ENCODE measurements around the gene CCDC38.
"Not testable (repeated sequence)": the region's sequence is repeated elsewhere in the genome, so short reads cannot be mapped to it uniquely, and the experiment has no call there.

Gene CCDC38

DNA sequence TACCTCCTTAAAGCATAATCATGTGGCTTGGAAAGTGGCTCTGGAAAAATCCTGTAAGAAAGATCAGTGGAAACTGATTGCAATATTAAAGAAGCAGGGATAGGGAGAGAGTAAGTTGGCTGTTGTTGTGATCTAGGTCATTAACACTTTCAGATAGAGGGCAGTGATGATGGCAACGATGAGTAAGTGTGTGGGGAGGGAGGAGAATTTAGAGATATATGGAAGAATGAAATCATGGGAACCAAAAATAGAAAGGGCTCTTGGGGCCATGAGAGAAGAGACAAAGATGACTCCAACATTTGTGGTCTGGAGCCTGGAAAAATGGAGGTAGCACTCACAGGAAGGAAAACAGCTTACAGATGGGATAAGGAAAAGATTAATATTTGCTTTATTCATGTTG is 60.3 kb downstream of the CCDC38 start:
- DNase-seq (ENCODE audit: low spot score): no peak

DNA sequence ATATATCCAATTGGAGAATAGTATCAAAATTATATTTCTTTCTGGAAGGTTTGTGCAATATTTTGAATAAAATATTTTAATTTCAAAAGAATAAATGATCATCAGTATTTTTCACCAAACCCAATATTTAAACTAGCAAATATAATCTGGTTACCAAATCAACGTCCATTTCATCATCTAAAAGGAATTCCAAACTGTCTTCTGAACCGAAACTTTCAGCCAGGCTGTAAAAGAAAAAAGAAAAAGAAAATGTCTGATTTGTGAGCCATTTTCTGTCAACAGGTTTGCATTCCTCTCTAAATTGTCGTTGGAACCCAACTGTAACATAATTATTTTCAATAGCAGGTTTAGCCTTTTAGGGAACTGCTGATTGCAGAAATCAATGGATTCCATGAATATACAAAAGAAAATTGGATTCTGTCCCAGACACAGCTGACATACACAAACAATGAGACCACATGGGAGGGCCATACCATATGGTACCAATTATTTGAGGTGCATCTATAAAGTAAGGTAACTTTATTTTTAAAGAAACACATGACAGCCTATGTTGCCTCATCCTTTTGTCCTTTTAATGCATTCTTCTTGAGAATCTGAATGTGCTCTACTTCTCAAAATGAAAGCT is 61.0 kb downstream of the CCDC38 start:
- no peak for DNase-seq (ENCODE audit: low spot score)

GRCh38 chr12:95880895-95881294 is 61.5 kb downstream of the CCDC38 start:
- DNase-seq (ENCODE audit: low spot score): no peak

GRCh38 chr12:95877622-95878021 is 64.8 kb downstream of the CCDC38 start:
- no peak for DNase-seq (ENCODE audit: low spot score)

DNA sequence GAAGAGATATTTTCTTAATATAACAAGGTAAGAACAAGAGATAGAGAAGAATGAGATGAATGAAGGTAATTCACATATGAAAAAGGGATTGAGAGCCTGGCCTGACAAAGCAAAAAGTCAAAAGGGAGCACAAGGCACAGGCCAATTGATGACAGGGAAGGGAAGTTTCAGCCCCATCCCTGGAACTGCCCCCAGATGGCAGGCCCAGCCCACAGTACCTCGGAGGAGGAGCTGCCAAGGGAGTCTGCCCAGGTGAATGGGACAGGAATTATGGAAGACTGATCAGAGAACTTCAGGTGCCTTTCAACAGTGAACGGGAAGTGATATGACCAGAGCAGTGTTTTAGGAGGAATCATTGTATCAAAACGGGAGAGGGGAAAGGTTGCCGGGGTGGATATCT is 68.0 kb downstream of the CCDC38 start:
- no peak for DNase-seq (ENCODE audit: low spot score)

GRCh38 chr12:95870897-95871296 is 71.5 kb downstream of the CCDC38 start:
- DNase-seq (ENCODE audit: low spot score): no peak

- no peak for DNase-seq (ENCODE audit: low spot score)
These were observed 79.1 kb downstream of the CCDC38 start for GRCh38 chr12:95863337-95863736.

DNA sequence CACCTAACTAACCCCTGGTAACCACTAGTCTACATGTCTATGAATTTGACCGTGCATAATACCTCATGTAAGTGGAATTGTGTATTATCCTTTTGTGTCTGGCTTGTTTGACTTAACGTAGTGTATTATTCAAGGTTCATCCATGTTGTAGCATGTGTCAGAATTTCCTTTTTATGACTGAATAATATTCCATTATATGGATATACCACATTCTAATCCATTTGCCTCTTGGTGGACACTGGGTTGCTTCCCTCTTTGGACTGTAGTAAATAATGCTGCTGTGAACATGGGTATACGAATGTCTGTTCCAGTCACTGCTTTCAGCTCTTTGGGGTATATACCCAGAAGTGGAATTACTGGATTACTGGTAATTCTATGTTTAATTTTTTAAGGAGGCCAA is 80.4 kb downstream of the CCDC38 start:
- DNase-seq (ENCODE audit: low spot score): no peak

DNA sequence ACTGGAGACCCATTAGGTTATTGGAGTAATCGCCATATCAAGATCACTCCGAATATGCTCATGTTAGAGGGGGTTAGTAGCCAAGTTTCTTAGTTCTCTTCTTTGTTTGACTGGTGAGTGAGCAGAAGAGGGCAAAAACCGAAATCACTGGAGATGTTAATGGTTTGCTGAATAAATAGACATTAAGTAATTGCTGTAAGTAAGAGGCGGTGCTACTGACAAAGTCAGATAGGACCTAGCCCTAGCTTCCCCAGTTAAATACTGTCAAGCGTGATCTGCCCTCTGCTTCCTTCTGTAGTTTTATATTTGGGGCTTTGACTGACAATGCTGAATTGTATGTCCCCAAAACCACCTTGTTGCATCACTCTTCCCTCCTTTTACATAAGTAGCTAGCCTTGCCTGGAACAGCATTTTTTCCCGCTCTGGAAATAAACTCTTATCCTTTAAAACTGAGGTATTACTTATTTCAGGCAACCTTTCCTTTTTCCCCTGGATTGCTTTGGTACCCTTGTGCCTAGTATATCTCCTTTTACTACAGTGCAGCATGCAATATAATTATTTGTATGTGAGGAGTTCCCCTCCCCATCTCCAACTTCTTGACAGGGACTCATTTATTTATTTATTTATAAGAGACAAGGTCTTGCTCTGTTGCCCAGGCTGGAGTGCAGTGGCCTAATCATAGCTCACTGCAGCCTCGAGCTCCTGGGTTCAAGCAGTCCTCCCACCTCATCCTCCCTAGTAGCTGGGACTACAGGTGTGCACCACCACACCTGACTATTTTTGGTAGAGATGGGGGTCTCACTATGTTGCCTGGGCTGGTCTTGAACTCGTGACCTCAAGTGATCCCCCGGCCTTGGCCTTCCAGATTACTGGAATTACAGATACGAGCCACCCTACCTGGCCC is 82.2 kb downstream of the CCDC38 start:
- DNase-seq (ENCODE audit: low spot score): no peak

DNA sequence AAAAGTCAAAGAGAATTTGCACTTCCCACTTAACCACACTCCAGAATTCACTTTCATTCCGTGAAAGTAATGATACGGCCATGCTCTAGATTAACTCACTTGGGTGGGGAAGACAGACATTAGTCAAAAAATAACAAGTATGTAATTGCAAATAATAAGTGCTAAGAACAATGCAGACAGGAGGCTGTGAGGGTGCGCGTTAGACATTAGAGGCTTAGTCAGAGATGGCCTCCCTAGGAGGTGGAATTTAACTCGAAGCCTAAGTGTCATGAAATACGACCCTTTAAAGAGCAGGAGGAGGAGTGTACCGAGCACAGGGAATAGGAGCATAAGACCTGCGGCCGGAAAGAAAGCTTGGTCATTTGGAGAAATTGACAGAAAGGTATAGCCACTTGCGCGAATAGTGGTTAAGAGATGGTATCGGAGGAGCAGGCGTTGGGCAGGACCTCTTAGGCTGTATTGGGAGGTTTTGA is 83.0 kb downstream of the CCDC38 start:
- peak; percentile 14 for DNase-seq (ENCODE audit: low spot score)

DNA sequence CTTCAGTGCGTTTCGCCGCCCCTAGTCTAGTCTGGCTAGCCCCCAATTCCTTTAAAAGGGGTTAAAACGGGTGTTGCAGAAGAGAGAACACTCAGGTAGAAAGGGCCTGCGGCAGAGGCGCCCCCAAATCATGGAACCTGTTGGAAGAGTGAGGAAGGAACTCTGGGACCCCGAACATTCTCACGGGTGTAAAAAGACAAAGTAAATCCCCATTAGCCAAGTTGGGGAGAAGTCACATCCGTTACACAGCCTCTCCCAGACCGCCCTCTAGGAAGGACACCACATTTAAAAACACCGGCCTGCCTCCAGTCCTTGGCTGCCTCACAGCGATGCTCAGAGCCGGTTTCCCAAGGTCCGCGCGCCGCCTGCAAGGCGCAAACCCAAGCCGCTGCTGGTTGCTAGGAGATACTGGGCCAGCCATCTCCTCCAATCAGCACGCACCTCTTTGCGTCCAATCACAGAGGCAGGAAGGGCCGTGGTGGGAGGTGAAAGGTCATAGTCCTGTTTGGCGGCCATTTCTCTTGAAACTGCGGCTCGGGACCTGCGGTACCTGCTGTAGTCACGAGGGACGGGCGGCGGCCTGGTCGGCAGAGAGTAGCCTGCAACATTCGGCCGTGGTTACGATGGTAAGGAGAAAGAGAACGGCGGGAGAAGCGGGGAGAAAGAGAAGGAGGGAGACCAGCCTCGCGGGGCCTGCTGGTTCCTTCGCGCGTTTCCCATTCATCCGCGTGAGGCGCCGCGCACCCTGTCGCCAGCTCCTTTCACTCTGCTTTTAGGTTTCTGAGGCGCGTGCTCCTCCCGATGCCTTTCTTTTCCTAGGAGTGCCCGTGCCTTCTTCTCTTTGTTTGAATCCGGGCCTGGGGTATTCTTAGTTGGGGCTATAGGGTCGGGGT is 83.7 kb downstream of the CCDC38 start, which contains the start of gene SNRPF:
Gene SNRPF (plus strand): TSS at position 502 of the 893 bp plus-strand sequence. CDS start 122 bp downstream, at position 624.
- DNase-seq (ENCODE audit: low spot score): peak; percentile 100

- no peak for DNase-seq (ENCODE audit: low spot score)
These were observed 84.6 kb downstream of the CCDC38 start for GRCh38 chr12:95857799-95858198.

GRCh38 chr12:95857156-95857555 is 85.3 kb downstream of the CCDC38 start:
- DNase-seq (ENCODE audit: low spot score): no peak

DNA sequence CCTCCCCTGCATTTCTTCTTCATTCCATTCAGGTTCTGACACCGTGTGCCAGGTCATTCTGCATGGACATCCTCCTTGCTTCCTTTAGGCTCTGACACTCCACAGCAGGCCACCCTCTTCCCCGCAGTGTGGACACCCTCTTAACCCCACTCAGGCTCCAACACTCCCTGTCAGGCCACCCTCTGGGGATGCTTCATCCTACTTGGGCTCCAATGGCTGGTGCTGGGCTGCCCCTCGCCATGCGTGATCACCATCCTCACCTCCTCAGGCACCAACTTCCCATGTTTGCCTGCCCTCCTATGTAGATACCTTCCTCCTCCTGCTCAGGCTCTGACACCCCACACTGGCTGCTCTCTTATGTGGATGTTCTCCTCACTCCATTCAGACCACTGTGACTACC is 90.3 kb downstream of the CCDC38 start:
- no peak for DNase-seq (ENCODE audit: low spot score)

GRCh38 chr12:95851606-95852005 is 90.8 kb downstream of the CCDC38 start:
- no peak for DNase-seq (ENCODE audit: low spot score)

GRCh38 chr12:95848575-95849388 is 93.6 kb downstream of the CCDC38 start:
- DNase-seq (ENCODE audit: low spot score): no peak

DNA sequence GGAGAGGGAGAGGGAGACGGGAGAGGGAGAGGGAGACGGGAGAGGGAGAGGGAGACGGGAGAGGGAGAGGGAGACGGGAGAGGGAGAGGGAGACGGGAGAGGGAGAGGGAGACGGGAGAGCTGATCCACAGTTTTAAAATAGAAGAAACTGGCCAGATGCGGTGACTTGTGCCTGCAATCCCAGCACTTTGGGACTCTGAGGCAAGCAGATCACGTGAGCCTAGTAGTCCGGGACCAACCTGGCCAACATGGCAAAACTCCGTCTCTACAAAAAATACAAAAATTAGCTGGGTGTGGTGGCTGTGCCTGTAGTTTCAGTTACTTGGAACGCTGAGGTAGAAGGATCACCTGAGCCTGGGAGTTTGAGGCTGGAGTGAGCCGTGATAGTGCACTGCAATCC is 100.0 kb downstream of the CCDC38 start:
- DNase-seq (ENCODE audit: low spot score): not testable (repeated sequence)

DNA sequence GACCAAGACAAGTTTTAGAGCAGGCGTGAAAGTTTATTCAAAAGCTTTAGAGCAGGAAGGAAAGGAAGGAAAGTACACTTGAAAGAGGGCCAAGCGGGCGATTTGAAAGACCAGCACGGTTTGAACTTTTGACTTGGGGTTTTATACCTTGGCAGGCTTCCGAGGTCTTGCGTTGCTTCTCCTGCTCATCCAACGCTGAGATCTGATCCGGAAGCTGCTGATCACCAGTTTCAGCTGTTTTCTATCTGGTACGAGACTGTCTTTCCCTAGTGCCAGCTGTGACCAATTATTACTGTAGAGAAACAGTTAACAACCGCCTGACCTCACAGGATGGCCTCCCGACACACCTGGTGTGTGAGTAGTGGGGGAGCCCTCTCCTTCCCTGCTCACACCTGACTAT is 104.3 kb downstream of the CCDC38 start:
- DNase-seq (ENCODE audit: low spot score): no peak

DNA sequence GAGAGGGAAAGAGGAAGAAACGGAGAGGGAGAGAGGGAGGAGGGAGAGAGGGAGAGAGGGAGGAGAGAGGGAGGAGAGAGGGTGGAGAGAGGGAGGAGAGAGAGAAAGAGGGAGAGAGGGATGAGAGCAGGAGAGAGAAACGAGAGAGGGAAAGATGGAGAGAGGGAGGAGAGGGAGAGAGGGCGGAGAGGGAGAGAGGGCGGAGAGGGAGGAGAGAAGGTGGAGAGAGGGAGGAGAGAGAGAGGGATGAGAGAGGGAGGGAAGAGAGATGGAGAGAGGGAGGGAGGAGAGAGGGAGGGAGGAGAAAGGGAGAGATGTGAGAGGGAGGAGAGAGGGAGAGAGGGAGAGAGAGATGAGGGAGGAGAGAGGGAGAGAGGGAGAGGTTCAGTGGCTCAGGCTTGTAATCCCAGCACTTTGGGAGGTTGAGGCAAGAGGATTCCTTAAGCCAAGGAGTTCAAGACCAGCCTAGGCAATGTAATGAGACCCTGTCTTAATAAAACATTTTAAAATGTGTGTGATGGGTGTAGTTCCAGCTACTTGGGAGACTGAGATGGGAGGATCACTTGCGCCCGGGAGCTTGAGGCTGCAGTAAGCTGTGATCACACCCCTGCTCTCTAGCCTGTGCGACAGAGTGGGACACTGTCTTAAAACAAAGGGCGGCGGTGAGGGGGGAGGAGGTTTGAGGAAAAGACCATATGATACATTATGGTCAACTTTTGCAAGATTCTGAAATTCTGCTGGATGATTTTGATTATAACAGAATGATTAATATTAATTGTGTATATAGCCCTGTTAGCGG is 105.0 kb downstream of the CCDC38 start:
- DNase-seq (ENCODE audit: low spot score): no peak

DNA sequence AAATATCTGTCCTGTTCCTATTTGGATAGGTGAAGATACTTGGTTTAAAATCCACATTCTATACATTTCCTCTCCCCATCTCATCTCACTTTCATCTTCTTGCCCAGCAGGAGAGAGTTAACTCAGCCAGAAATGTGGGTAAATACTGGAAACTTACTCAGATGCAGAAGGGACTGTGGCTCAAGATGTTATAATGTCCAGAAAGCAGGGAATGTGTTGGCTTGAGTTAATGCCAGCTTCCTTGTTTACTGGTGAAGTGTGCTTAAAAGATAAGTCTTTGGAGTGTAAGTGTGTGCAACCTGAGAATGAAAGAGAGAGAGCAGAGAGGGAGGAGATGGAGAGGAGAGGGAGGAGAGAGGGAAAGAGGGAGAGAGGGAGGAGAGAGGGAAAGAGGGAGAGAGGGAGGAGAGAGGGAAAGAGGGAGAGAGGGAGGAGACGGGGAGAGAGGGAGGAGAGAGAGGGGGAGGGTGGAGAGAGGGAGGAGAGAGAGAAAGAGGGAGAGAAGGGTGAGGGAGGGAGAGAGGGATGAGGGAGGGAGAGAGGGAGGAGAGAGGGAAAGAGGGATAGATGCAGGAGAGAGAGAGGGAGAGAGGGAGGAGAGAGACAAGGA is 105.7 kb downstream of the CCDC38 start:
- no peak for DNase-seq (ENCODE audit: low spot score)

Measured in germinal center (tissue), 1 donor.